HepG2 (cell line): ENCODE results near the gene RABIF. TPM values are rescaled to one million over a fixed set of nuclear protein-coding genes. Genes with fewer than 3 reads are reported as not detected.

ENCODE experiments used
- ATF7 ChIP-seq, 2 experiments: fragments of 450-650 bp in 1 of 2; sonication (generic) in 1 of 2; formaldehyde crosslinking in 1 of 2; IDR thresholded peaks; 2 replicates each; pipeline versions ENCODE4 v1.4.0 to v1.6.1; 2016 to 2020; ENCODE audit warnings: antibody characterized with exemption in 1 of 2, mild to moderate bottlenecking in 1 of 2, missing genetic modification reagents in 1 of 2
- CC2D1A ChIP-seq: sonication (generic); formaldehyde crosslinking; IDR thresholded peaks from 2 replicates; pipeline ENCODE4 v1.8.1; 2023; ENCODE audit warnings: mild to moderate bottlenecking, missing genetic modification reagents
- FOXJ3 ChIP-seq: sonication (generic); formaldehyde crosslinking; IDR thresholded peaks from 2 replicates; pipeline ENCODE4 v1.4.0; 2020; ENCODE audit warnings: missing genetic modification reagents, mild to moderate bottlenecking, borderline replicate concordance
- FOXK1 ChIP-seq: sonication (generic); formaldehyde crosslinking; IDR thresholded peaks from 2 replicates; pipeline ENCODE4 v1.4.0; 2020; ENCODE audit warnings: low read depth, missing genetic modification reagents, borderline replicate concordance
- GATAD1 ChIP-seq: IDR thresholded peaks from 2 replicates; pipeline ENCODE4 v1.6.1; 2016; ENCODE audit warnings: missing genetic modification reagents, missing compliant biosample characterization
- HMG20B ChIP-seq: conservative IDR thresholded peaks from 2 replicates; pipeline ENCODE4 v1.6.1; 2016; ENCODE audit warnings: missing genetic modification reagents, missing compliant biosample characterization
- IKZF4 ChIP-seq: sonication (generic); formaldehyde crosslinking; IDR thresholded peaks from 2 replicates; pipeline ENCODE4 v1.5.1; 2020; ENCODE audit warnings: borderline replicate concordance, mild to moderate bottlenecking, low read depth, missing genetic modification reagents; ENCODE audit errors: not compliant biosample characterization
- KMT2A ChIP-seq: sonication (generic); formaldehyde crosslinking; IDR thresholded peaks from 2 replicates; pipeline ENCODE4 v1.4.0; 2020; ENCODE audit warnings: missing genetic modification reagents
- MXI1 ChIP-seq: IDR thresholded peaks from 3 replicates; pipeline ENCODE4 v1.6.1; 2012; ENCODE audit warnings: low read depth, low read length, inconsistent platforms, borderline replicate concordance
- PAX8 ChIP-seq: sonication (generic); formaldehyde crosslinking; IDR thresholded peaks from 2 replicates; pipeline ENCODE4 v1.8.0; 2022; ENCODE audit warnings: mild to moderate bottlenecking, missing genetic modification reagents, borderline replicate concordance
- SAFB2 ChIP-seq: sonication (generic); formaldehyde crosslinking; IDR thresholded peaks from 2 replicates; pipeline ENCODE4 v1.5.1; 2020; ENCODE audit warnings: missing genetic modification reagents, low read depth, mild to moderate bottlenecking, borderline replicate concordance
- TAF15 ChIP-seq: fragments of 200-400 bp; formaldehyde crosslinking; IDR thresholded peaks from one replicate; pipeline ENCODE4 v1.6.1; 2018; ENCODE audit warnings: mild to moderate bottlenecking, low read depth, low read length; ENCODE audit not compliant: poor library complexity, severe bottlenecking
- UBTF ChIP-seq: sonication (generic); formaldehyde crosslinking; IDR thresholded peaks from 2 replicates; pipeline ENCODE4 v1.4.0; 2020; ENCODE audit warnings: mild to moderate bottlenecking, missing genetic modification reagents
- XRCC5 ChIP-seq: fragments of 200-400 bp; formaldehyde crosslinking; optimal IDR thresholded peaks from 2 replicates; pipeline ENCODE3; 2017; ENCODE audit warnings: mild to moderate bottlenecking, low read length
- ZFX ChIP-seq: sonication (generic); formaldehyde crosslinking; IDR thresholded peaks from 2 replicates; pipeline ENCODE4 v1.4.0; 2020; ENCODE audit warnings: mild to moderate bottlenecking, low read depth, missing genetic modification reagents, moderate library complexity
- ZNF124 ChIP-seq: sonication (generic); formaldehyde crosslinking; IDR thresholded peaks from 2 replicates; pipeline ENCODE4 v1.4.0; 2020; ENCODE audit warnings: missing genetic modification reagents
- ZNF143 ChIP-seq: sonication (generic); formaldehyde crosslinking; IDR thresholded peaks from 2 replicates; pipeline ENCODE4 v1.4.0; 2020; ENCODE audit warnings: missing genetic modification reagents
- ZNF263 ChIP-seq: sonication (generic); formaldehyde crosslinking; IDR thresholded peaks from 2 replicates; pipeline ENCODE4 v1.4.0; 2020; ENCODE audit warnings: missing genetic modification reagents
- ZNF350 ChIP-seq: sonication (generic); formaldehyde crosslinking; IDR thresholded peaks from 2 replicates; pipeline ENCODE4 v1.4.0; 2020; ENCODE audit warnings: mild to moderate bottlenecking, low read depth, missing genetic modification reagents, borderline replicate concordance
- ZNF768 ChIP-seq: sonication (generic); formaldehyde crosslinking; IDR thresholded peaks from 2 replicates; pipeline ENCODE4 v1.4.0; 2020; ENCODE audit warnings: missing genetic modification reagents
- polyA plus RNA-seq, 8 experiments: library from polyadenylated mRNA; depleted of rRNA in 3 of 8; stranded (reverse) in 7 of 8; unstranded in 1 of 8; fragments of >200 nt; fragmentation: Illumina TruSeq in 4 of 8; extraction: Trizol in 4 of 8; gene quantifications; 2 replicates each; pipeline versions ENCODE4 v1.2.1 to v1.2.3, GENCODE V29; 2011 to 2016; ENCODE audit warnings: low read depth in 4 of 8, missing spikeins in 1 of 8, mixed read lengths in 1 of 8; ENCODE audit not compliant: insufficient read depth in 1 of 8
- total RNA-seq, 5 experiments: library from RNA; depleted of rRNA; stranded (reverse); fragments of >200 nt; fragmentation: Illumina TruSeq; extraction: Trizol; gene quantifications; 2 replicates each; pipeline ENCODE4 v1.2.3, GENCODE V29; 2016; ENCODE audit warnings: low read depth in 1 of 5
- TF ChIP-seq, protein P1 (sequence below): sonication (generic); formaldehyde crosslinking; IDR thresholded peaks from 2 replicates; pipeline ENCODE4 v1.8.0; 2022; ENCODE audit warnings: missing genetic modification reagents, mild to moderate bottlenecking, inconsistent platforms, borderline replicate concordance
- TF ChIP-seq, protein P2 (sequence below): sonication (generic); formaldehyde crosslinking; IDR thresholded peaks from 2 replicates; pipeline ENCODE4 v1.4.0; 2020; ENCODE audit warnings: missing genetic modification reagents

RABIF gene
- total and polyA plus RNA-seq, 2 of the 13 experiments (the other 11 are each of a cell fraction or from before 2014, with no cell fraction given): 7.6 to 8.3 TPM

GRCh38 chr1:202860744-202861419 lies 28.1 kb downstream of the RABIF start (continued):
- TF ChIP-seq UBTF (CRISPR knock-in tag): peak; percentile 92
- peak; percentile 43 for TF ChIP-seq XRCC5
- peak; percentile 21; the same call in 1 of the 2 replicates for TF ChIP-seq ZNF350 (CRISPR knock-in tag)
- peak; percentile 53; the same call in 1 of the 2 replicates for TF ChIP-seq KMT2A (CRISPR knock-in tag)
- TF ChIP-seq, protein P1, sequence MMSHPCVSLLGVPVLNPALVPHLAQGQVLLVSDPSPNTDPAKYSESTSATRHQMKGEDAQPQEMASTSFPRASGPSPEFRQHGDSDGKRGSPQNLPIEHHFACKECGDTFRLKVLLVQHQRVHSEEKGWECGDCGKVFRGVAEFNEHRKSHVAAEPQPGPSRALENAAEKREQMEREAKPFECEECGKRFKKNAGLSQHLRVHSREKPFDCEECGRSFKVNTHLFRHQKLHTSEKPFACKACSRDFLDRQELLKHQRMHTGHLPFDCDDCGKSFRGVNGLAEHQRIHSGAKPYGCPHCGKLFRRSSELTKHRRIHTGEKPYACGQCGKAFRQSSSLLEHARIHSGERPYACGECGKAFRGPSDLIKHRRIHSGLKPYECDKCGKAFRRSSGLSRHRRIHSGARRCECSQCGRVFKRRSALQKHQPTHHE (CRISPR knock-in tag): 0 out of 2 replicates have a peak, but pooled peaks have one; percentile 10
- 0 out of 2 replicates have a peak, but pooled peaks have one; percentile 24 for TF ChIP-seq FOXJ3 (CRISPR knock-in tag)
- no peak for TF ChIP-seq IKZF4 (CRISPR knock-in tag)
- peak; percentile 14; the same call in 1 of the 2 replicates for TF ChIP-seq FOXK1 (CRISPR knock-in tag)
- TF ChIP-seq ZNF143: no peak
- TF ChIP-seq MXI1: peak; percentile 65; the same call in 1 of the 3 replicates
- TF ChIP-seq SAFB2 (CRISPR knock-in tag): no peak; the same call in 1 of the 2 replicates
- no peak; the same call in 1 of the 2 replicates for TF ChIP-seq ZNF263 (CRISPR knock-in tag)
- TF ChIP-seq CC2D1A (CRISPR knock-in tag): no peak
- peak; percentile 63 for TF ChIP-seq GATAD1
- 0 out of 2 replicates have a peak, but pooled peaks have one; percentile 35 for TF ChIP-seq ZNF124 (CRISPR knock-in tag)
- TF ChIP-seq ZNF768 (CRISPR knock-in tag): no peak
- TF ChIP-seq ATF7 (IDR thresholded peaks at IDR 0.05): no peak
- no peak for TF ChIP-seq ATF7 (CRISPR knock-in tag; IDR thresholded peaks at IDR 0.05)
- TF ChIP-seq HMG20B (CRISPR knock-in tag): no peak
- TF ChIP-seq, protein P2, sequence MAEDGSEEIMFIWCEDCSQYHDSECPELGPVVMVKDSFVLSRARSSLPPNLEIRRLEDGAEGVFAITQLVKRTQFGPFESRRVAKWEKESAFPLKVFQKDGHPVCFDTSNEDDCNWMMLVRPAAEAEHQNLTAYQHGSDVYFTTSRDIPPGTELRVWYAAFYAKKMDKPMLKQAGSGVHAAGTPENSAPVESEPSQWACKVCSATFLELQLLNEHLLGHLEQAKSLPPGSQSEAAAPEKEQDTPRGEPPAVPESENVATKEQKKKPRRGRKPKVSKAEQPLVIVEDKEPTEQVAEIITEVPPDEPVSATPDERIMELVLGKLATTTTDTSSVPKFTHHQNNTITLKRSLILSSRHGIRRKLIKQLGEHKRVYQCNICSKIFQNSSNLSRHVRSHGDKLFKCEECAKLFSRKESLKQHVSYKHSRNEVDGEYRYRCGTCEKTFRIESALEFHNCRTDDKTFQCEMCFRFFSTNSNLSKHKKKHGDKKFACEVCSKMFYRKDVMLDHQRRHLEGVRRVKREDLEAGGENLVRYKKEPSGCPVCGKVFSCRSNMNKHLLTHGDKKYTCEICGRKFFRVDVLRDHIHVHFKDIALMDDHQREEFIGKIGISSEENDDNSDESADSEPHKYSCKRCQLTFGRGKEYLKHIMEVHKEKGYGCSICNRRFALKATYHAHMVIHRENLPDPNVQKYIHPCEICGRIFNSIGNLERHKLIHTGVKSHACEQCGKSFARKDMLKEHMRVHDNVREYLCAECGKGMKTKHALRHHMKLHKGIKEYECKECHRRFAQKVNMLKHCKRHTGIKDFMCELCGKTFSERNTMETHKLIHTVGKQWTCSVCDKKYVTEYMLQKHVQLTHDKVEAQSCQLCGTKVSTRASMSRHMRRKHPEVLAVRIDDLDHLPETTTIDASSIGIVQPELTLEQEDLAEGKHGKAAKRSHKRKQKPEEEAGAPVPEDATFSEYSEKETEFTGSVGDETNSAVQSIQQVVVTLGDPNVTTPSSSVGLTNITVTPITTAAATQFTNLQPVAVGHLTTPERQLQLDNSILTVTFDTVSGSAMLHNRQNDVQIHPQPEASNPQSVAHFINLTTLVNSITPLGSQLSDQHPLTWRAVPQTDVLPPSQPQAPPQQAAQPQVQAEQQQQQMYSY (CRISPR knock-in tag): peak; percentile 29; the same call in 1 of the 2 replicates
- TF ChIP-seq TAF15: peak; percentile 28
- 0 out of 2 replicates have a peak, but pooled peaks have one; percentile 41 for TF ChIP-seq PAX8 (CRISPR knock-in tag)
- TF ChIP-seq ZFX: peak; percentile 22
